ENCODE results near the gene RPH3AL. TPM values are rescaled to one million over a fixed set of nuclear protein-coding genes. Genes with fewer than 3 reads are reported as not detected.
A peak's percentile ranks its signal among the peaks of the same experiment; 100 is the strongest.

The RPH3AL gene
- total and polyA plus RNA-seq, 2 of the 8 experiments (the other 6 are each of a cell fraction or from before 2014, with no cell fraction given), result 5.6 to 5.8 TPM

DNA sequence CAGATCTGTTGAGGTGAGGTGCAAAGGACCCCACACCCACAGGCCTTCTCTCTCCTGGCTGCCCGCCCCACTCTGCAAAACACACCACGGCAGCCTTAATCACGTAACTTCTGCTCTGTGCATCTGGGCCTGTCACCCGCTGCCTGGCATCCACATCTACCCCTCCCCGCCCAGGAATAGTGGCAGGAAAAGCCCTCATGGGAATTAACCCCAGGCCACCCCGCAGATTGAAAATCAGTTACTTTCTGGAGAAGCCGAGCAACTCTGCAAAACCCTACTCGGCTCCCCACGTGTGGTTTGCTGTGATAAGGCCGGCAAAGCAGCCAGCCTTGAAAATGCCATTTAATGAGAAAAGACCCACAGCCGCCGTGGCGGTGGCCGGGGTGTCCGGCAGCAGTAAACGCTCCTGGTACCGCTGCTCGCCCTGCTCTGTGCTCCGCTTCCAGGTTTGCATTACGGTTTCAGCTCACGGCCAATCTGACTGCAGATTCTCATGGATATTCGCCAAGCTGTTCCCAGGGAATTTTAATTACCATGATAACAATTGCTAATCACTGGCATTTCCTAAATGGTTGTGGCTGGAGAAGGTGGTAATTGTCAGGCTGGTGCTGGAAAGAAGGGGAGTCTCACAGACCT, 93.1 kb downstream of the RPH3AL start:
- H4K20me1 ChIP-seq (replicated peaks in 1 of 2; ENCODE audit: control insufficient read depth in 1 of 2, insufficient read depth in 2 of 2, low read length in 2 of 2), result no peaks in the 10 kb centered on the region
- no peaks in the 10 kb centered on the region for H3K79me2 ChIP-seq (ENCODE audit: control insufficient read depth in 1 of 2, insufficient read depth in 2 of 2, low read length in 2 of 2)
- peak; percentile 32 for FAIRE-seq
- H2BK120ac ChIP-seq (replicated peaks; ENCODE audit: low read depth, low read length), result peak overlapping the region; percentile 4
- H3K79me1 ChIP-seq (ENCODE audit: low read depth, low read length), result no peaks in the 10 kb centered on the region
- peaks cover 0 to 3% of the 10 kb centered on the region in 2 experiments; a peak in 1 of 4 replicates for H3K9me3 ChIP-seq (ENCODE audit: insufficient read depth in 2 of 2, low read depth in 1 of 2, low read length in 1 of 2)
- ChIA-PET CTCF (ENCODE audit: partially characterized antibody) (interaction anchor here (0.7 to 2.0 kb wide), 10 partner anchors 10 to 110 kb away, joined by 3 to 10 read pairs (median 4); no protein-coding TSS in a partner anchor), POLR2A (ENCODE audit: partially characterized antibody) (interaction anchor here (1.1 to 2.0 kb wide), 3 partner anchors 9 to 22 kb away, joined by 3 to 5 read pairs (median 3); no protein-coding TSS in a partner anchor)
- H2BK5ac ChIP-seq (ENCODE audit: low read depth, low read length), result peak overlapping the region; percentile 91; the same call in 1 of the 2 replicates
- H4K8ac ChIP-seq (ENCODE audit: extremely low read depth, insufficient read depth, low read length), result no peak overlapping the region; the same call in 1 of the 2 replicates
- H3K9ac ChIP-seq (replicated peaks in 1 of 4; ENCODE audit: extremely low read depth in 1 of 4, low read depth in 3 of 4, low read length in 3 of 4), result no peak overlapping the region
- H3K36me3 ChIP-seq (ENCODE audit: control insufficient read depth in 2 of 4, insufficient read depth in 4 of 4, low read length in 3 of 4), result no peaks in the 10 kb centered on the region
- H3K27ac ChIP-seq (ENCODE audit: low read depth, low read length), result no peak overlapping the region
- peaks cover 9 to 21% (median 17%) of the 10 kb centered on the region in 4 experiments for H3K4me1 ChIP-seq (replicated peaks in 1 of 4; ENCODE audit: control insufficient read depth in 3 of 4, insufficient read depth in 4 of 4, low read length in 3 of 4)
- peak overlapping the region; percentile 92 for H3K18ac ChIP-seq (ENCODE audit: extremely low read depth, low read length)
- peak overlapping the region; percentile 50 to 56 for H3K4me2 ChIP-seq (ENCODE audit: insufficient read depth in 1 of 2, low read depth in 2 of 2, low read length in 2 of 2)
- peak overlapping the region; percentile 99 for H2BK12ac ChIP-seq (ENCODE audit: low read depth, low read length)
- peak overlapping the region in 3 of 4 experiments; percentile 5 to 36 (median 19); a peak in 4 of 8 replicates for H3K4me3 ChIP-seq (ENCODE audit: extremely low read depth in 1 of 4, insufficient read depth in 2 of 4, low read depth in 3 of 4, low read length in 4 of 4)
- H4K5ac ChIP-seq (ENCODE audit: insufficient read length, low read depth, low read length), result no peak overlapping the region
- H3K4ac ChIP-seq (replicated peaks; ENCODE audit: insufficient read length, low read depth, low read length), result no peak overlapping the region
- peak overlapping the region; percentile 89; the same call in 1 of the 2 replicates for H2BK20ac ChIP-seq (ENCODE audit: low read length)
- peak overlapping the region; percentile 84; the same call in 1 of the 2 replicates for H2AK5ac ChIP-seq (ENCODE audit: low read depth, low read length)
- DNase-seq (ENCODE audit: low read depth in 1 of 2, low spot score in 2 of 2), result peak; percentile 17 to 58
- no peak overlapping the region for H2BK15ac ChIP-seq (ENCODE audit: low read length)
- TF ChIP-seq SP1 (IDR thresholded peaks at IDR 0.05; ENCODE audit: low read depth, low read length) (0 out of 2 replicates have a peak, but pooled peaks have one; percentile 53), TAF7 (optimal IDR thresholded peaks at IDR 0.05; ENCODE audit: borderline replicate concordance, low read depth, low read length) (no peak), TAF1 (IDR thresholded peaks at IDR 0.05; ENCODE audit: low read depth, low read length) (0 out of 2 replicates have a peak, but pooled peaks have one; percentile 22), TCF12 (IDR thresholded peaks at IDR 0.05; ENCODE audit: low read depth, low read length) (0 out of 2 replicates have a peak, but pooled peaks have one; percentile 30), BRCA1 (IDR thresholded peaks at IDR 0.05; ENCODE audit: low read depth, low read length) (no peak), NANOG (IDR thresholded peaks at IDR 0.05; ENCODE audit: insufficient read depth, low read depth, low read length, poor library complexity, severe bottlenecking) (peak; percentile 62)
- TF ChIP-seq, protein P1, sequence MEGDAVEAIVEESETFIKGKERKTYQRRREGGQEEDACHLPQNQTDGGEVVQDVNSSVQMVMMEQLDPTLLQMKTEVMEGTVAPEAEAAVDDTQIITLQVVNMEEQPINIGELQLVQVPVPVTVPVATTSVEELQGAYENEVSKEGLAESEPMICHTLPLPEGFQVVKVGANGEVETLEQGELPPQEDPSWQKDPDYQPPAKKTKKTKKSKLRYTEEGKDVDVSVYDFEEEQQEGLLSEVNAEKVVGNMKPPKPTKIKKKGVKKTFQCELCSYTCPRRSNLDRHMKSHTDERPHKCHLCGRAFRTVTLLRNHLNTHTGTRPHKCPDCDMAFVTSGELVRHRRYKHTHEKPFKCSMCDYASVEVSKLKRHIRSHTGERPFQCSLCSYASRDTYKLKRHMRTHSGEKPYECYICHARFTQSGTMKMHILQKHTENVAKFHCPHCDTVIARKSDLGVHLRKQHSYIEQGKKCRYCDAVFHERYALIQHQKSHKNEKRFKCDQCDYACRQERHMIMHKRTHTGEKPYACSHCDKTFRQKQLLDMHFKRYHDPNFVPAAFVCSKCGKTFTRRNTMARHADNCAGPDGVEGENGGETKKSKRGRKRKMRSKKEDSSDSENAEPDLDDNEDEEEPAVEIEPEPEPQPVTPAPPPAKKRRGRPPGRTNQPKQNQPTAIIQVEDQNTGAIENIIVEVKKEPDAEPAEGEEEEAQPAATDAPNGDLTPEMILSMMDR (IDR thresholded peaks at IDR 0.05; ENCODE audit: control extremely low read depth in 1 of 3, insufficient read depth in 1 of 3, low read depth in 1 of 3, low read length in 3 of 3), result peak in 1 of 3 experiments; percentile 3; a peak in 1 of 4 replicates
- no peak overlapping the region for H3K23ac ChIP-seq (ENCODE audit: insufficient read length)
- no peak overlapping the region for H3K56ac ChIP-seq (replicated peaks; ENCODE audit: insufficient read length, low read depth, low read length)
- peaks cover 0 to 7% (median 5%) of the 10 kb centered on the region in 4 experiments; a peak in 4 of 7 replicates for H3K27me3 ChIP-seq (replicated peaks in 1 of 4; ENCODE audit: control insufficient read depth in 3 of 4, extremely low read depth in 1 of 4, insufficient read depth in 3 of 4, low read length in 3 of 4)
- no peaks in the 10 kb centered on the region for H3K23me2 ChIP-seq (ENCODE audit: low read depth, low read length)
- H3K14ac ChIP-seq (ENCODE audit: insufficient read length), result no peak overlapping the region
- no peak overlapping the region for H2AFZ ChIP-seq (ENCODE audit: low read length)
- 26% methylated on average over 22 of the region's 22 CpGs; no CpG with 5 or more reads in 1 of the 2 experiments for WGBS, 2 experiments (ENCODE audit: extremely low coverage in 1 of 2, insufficient coverage in 1 of 2, insufficient read length in 1 of 2, insufficient replicate concordance in 2 of 2, low coverage in 1 of 2, low lambda C conversion rate in 2 of 2, missing lambda C conversion rate in 1 of 2)
- peak overlapping the region; percentile 81 for H4K91ac ChIP-seq (replicated peaks; ENCODE audit: insufficient read length, low read length)

All from H1 (cell line).